Neural cell (in vitro differentiated cells): ENCODE results near the gene SLC5A5. TPM values are rescaled to one million over a fixed set of nuclear protein-coding genes. Genes with fewer than 3 reads are reported as not detected.

Experiments
- H2AFZ ChIP-seq: fragments of 200-600, 300-800 bp; sonication (generic), shearing (Covaris generic); 2 replicates; pipeline ENCODE4 v1.6.0; 2014; ENCODE audit warnings: low read depth, mild to moderate bottlenecking, antibody characterized with exemption, low read length, moderate library complexity
- H3F3A ChIP-seq: fragments of 200-600 bp; shearing (Covaris generic); 2 replicates; pipeline ENCODE4 v1.6.1; 2016; ENCODE audit warnings: mild to moderate bottlenecking, moderate library complexity, mixed read lengths, antibody characterized with exemption, low read length; ENCODE audit not compliant: insufficient read depth, poor library complexity, severe bottlenecking
- H3K27ac ChIP-seq: fragments of 200-600, 300-800 bp; sonication (generic), shearing (Covaris generic); 2 replicates; pipeline ENCODE4 v1.5.1; 2014; ENCODE audit warnings: mild to moderate bottlenecking, low read length, moderate library complexity
- H3K27me3 ChIP-seq: fragments of 300-800, 200-600 bp; sonication (generic), shearing (Covaris generic); 2 replicates; pipeline ENCODE4 v1.6.0; 2014; ENCODE audit warnings: mild to moderate bottlenecking, low read depth, low read length, moderate library complexity; ENCODE audit not compliant: insufficient read depth
- H3K36me3 ChIP-seq: fragments of 300-800, 200-600 bp; sonication (generic), shearing (Covaris generic); 2 replicates; pipeline ENCODE4 v1.5.1; 2014; ENCODE audit warnings: mild to moderate bottlenecking, antibody characterized with exemption, low read length, moderate library complexity; ENCODE audit not compliant: insufficient read depth
- H3K4me2 ChIP-seq: fragments of 300-800, 200-600 bp; sonication (generic), shearing (Covaris generic); 2 replicates; pipeline ENCODE4 v1.6.0; 2014; ENCODE audit warnings: mild to moderate bottlenecking, low read length
- H3K4me3 ChIP-seq: fragments of 300-800, 200-600 bp; sonication (generic), shearing (Covaris generic); 2 replicates; pipeline ENCODE4 v1.5.1; 2014; ENCODE audit warnings: mild to moderate bottlenecking, low read length, moderate library complexity
- H3K79me2 ChIP-seq: fragments of 200-600 bp; shearing (Covaris generic); replicated peaks from 2 replicates; pipeline ENCODE4 v1.6.0; 2014; ENCODE audit warnings: mild to moderate bottlenecking, low read length, moderate library complexity; ENCODE audit not compliant: insufficient read depth
- H3K9ac ChIP-seq: fragments of 300-800, 200-600 bp; sonication (generic), shearing (Covaris generic); 2 replicates; pipeline ENCODE4 v1.6.1; 2016; ENCODE audit warnings: mild to moderate bottlenecking, low read length, mixed read lengths
- H3K9me2 ChIP-seq: fragments of 200-600 bp; shearing (Covaris generic); 2 replicates; pipeline ENCODE4 v1.6.1; 2016; ENCODE audit warnings: mild to moderate bottlenecking, low read length, mixed read lengths; ENCODE audit not compliant: insufficient read depth
- H3K9me3 ChIP-seq: fragments of 200-600, 300-800 bp; sonication (generic), shearing (Covaris generic); 2 replicates; pipeline ENCODE4 v1.6.1; 2016; ENCODE audit warnings: mild to moderate bottlenecking, mixed run types, low read length, moderate library complexity, mixed read lengths
- H4K20me1 ChIP-seq: fragments of 200-600 bp; shearing (Covaris generic); 2 replicates; pipeline ENCODE4 v1.6.1; 2016; ENCODE audit warnings: mild to moderate bottlenecking, mixed run types; ENCODE audit not compliant: insufficient read depth
- CTCF ChIP-seq: fragments of 450-650 bp; IDR thresholded peaks from 2 replicates; pipeline ENCODE4 v1.5.1; 2014; ENCODE audit warnings: antibody characterized with exemption, mild to moderate bottlenecking, moderate library complexity; ENCODE audit not compliant: poor library complexity, severe bottlenecking
- EP300 ChIP-seq: fragments of 450-650 bp; conservative IDR thresholded peaks from 2 replicates; pipeline ENCODE4 v1.6.1; 2014; ENCODE audit warnings: antibody characterized with exemption, mild to moderate bottlenecking, moderate library complexity; ENCODE audit not compliant: poor library complexity, severe bottlenecking
- EZH2 ChIP-seq: fragments of 200-600, 300-800 bp; shearing (Covaris generic), sonication (generic); IDR thresholded peaks from 2 replicates; pipeline ENCODE4 v1.6.1; 2014; ENCODE audit warnings: antibody characterized with exemption, low read length, borderline replicate concordance, mild to moderate bottlenecking; ENCODE audit not compliant: insufficient read depth, poor library complexity, severe bottlenecking
- MXI1 ChIP-seq: fragments of 450-650 bp; conservative IDR thresholded peaks from 2 replicates; pipeline ENCODE4 v1.6.1; 2014; ENCODE audit warnings: antibody characterized with exemption, mild to moderate bottlenecking; ENCODE audit not compliant: poor library complexity, severe bottlenecking
- POLR2AphosphoS5 ChIP-seq: IDR thresholded peaks from 2 replicates; pipeline ENCODE4 v1.6.1; 2012
- RAD21 ChIP-seq: fragments of 450-650 bp; conservative IDR thresholded peaks from 2 replicates; pipeline ENCODE4 v1.6.1; 2014; ENCODE audit warnings: antibody characterized with exemption, mild to moderate bottlenecking, moderate library complexity
- REST ChIP-seq: IDR thresholded peaks from 2 replicates; pipeline ENCODE4 v1.6.1; 2012; ENCODE audit warnings: borderline replicate concordance
- SMC3 ChIP-seq: fragments of 450-650 bp; conservative IDR thresholded peaks from 2 replicates; pipeline ENCODE4 v1.6.1; 2014; ENCODE audit warnings: antibody characterized with exemption, mild to moderate bottlenecking, moderate library complexity; ENCODE audit not compliant: poor library complexity
- TAF1 ChIP-seq: IDR thresholded peaks from 2 replicates; pipeline ENCODE4 v1.6.1; 2012; ENCODE audit warnings: low read depth
- polyA plus RNA-seq: library from polyadenylated mRNA; depleted of rRNA; stranded (reverse); fragments of >200 nt; gene quantifications from 2 replicates; pipeline ENCODE4 v1.2.3, GENCODE V29; 2014

Gene SLC5A5
- polyA plus RNA-seq, 1 donor from 2014 or later = not detected

- Histone ChIP-seq H3K4me3 (no peak overlapping the region), H2AFZ (no peak overlapping the region), H3F3A (no peaks in the 10 kb centered on the region), H4K20me1 (no peaks in the 10 kb centered on the region), H3K36me3 (no peaks in the 10 kb centered on the region), H3K27me3 (no peaks in the 10 kb centered on the region), H3K79me2 (no peaks in the 10 kb centered on the region), H3K9me2 (no peaks in the 10 kb centered on the region), H3K9ac (no peak overlapping the region), H3K9me3 (no peaks in the 10 kb centered on the region), H3K4me2 (no peak overlapping the region), H3K27ac (no peak overlapping the region)
- no peak for TF ChIP-seq REST
- no peak for TF ChIP-seq EZH2
- no peak for TF ChIP-seq POLR2AphosphoS5
- no peak for TF ChIP-seq CTCF
Measured at GRCh38 chr19:17826508-17827056, 45.2 kb upstream of the SLC5A5 start.

- no peaks in the 10 kb centered on the region for H3F3A ChIP-seq
- no peaks in the 10 kb centered on the region for H3K36me3 ChIP-seq
- no peaks in the 10 kb centered on the region for H3K79me2 ChIP-seq
- no peaks in the 10 kb centered on the region for H4K20me1 ChIP-seq
- H3K4me2 ChIP-seq = peak overlapping the region; percentile 46
- no peak for TF ChIP-seq EZH2
- TF ChIP-seq SMC3 = no peak
- peak; percentile 55 for TF ChIP-seq MXI1
- no peak for TF ChIP-seq TAF1
- TF ChIP-seq EP300 = no peak
- no peak for TF ChIP-seq REST
- TF ChIP-seq POLR2AphosphoS5 = peak; percentile 51
- no peak for TF ChIP-seq RAD21
- TF ChIP-seq CTCF = peak; percentile 25
- H2AFZ ChIP-seq = peak overlapping the region; percentile 60
- H3K9me2 ChIP-seq = no peaks in the 10 kb centered on the region
- peak overlapping the region; percentile 51 for H3K27ac ChIP-seq
- H3K27me3 ChIP-seq = no peaks in the 10 kb centered on the region
- no peaks in the 10 kb centered on the region for H3K9me3 ChIP-seq
- H3K9ac ChIP-seq = peak overlapping the region; percentile 54
- peak overlapping the region; percentile 67 for H3K4me3 ChIP-seq
Measured at GRCh38 chr19:17829855-17830566, 41.7 kb upstream of the SLC5A5 start.
